ENCODE measurements around the gene ZBTB22.
A peak's percentile ranks its signal among the peaks of the same experiment; 100 is the strongest.

ZBTB22 gene

GRCh38 chr6:33324125-33324524 lies 6.6 kb upstream of the ZBTB22 start:
- DNase-seq (ENCODE audit: low spot score) = no peak

GRCh38 chr6:33323623-33323948 lies 6.0 kb upstream of the ZBTB22 start:
- no peak for DNase-seq (ENCODE audit: low spot score)

GRCh38 chr6:33321227-33321626 lies 3.7 kb upstream of the ZBTB22 start:
- DNase-seq (ENCODE audit: low spot score) = no peak

- DNase-seq (ENCODE audit: low spot score) = no peak
Measured at GRCh38 chr6:33320315-33321181, 3.0 kb upstream of the ZBTB22 start.

GRCh38 chr6:33319939-33320314 lies 2.4 kb upstream of the ZBTB22 start:
- DNase-seq (ENCODE audit: low spot score) = no peak

GRCh38 chr6:33318426-33319073 lies 1.0 kb upstream of the ZBTB22 start:
- DNase-seq (ENCODE audit: low spot score) = no peak

GRCh38 chr6:33317419-33317668 lies 200 bp downstream of the ZBTB22 start:
- DNase-seq (ENCODE audit: low spot score) = no peak

GRCh38 chr6:33316603-33317418 lies 733 bp downstream of the ZBTB22 start:
- DNase-seq (ENCODE audit: low spot score) = no peak

GRCh38 chr6:33315793-33316602 lies 1.5 kb downstream of the ZBTB22 start:
- DNase-seq (ENCODE audit: low spot score) = no peak

GRCh38 chr6:33314943-33315792 lies 2.4 kb downstream of the ZBTB22 start:
- no peak for DNase-seq (ENCODE audit: low spot score)

- DNase-seq (ENCODE audit: low spot score) = peak; percentile 77
Measured at GRCh38 chr6:33314515-33314942, 3.0 kb downstream of the ZBTB22 start.

GRCh38 chr6:33313709-33314514 lies 3.6 kb downstream of the ZBTB22 start, which contains the start of gene TAPBP:
TSS of gene TAPBP (minus strand) at chr6:33314078. CDS start at chr6:33314041, 37 bp downstream.
- DNase-seq (ENCODE audit: low spot score) = peak; percentile 84

- peak; percentile 76 for DNase-seq (ENCODE audit: low spot score)
Measured at GRCh38 chr6:33313105-33313708, 4.3 kb downstream of the ZBTB22 start.

GRCh38 chr6:33312361-33313104 lies 5.0 kb downstream of the ZBTB22 start:
- no peak for DNase-seq (ENCODE audit: low spot score)

GRCh38 chr6:33306356-33306755 lies 11.2 kb downstream of the ZBTB22 start:
- DNase-seq (ENCODE audit: low spot score) = no peak

GRCh38 chr6:33305052-33305451 lies 12.5 kb downstream of the ZBTB22 start:
- no peak for DNase-seq (ENCODE audit: low spot score)

- DNase-seq (ENCODE audit: low spot score) = no peak
Measured at GRCh38 chr6:33304216-33304615, 13.3 kb downstream of the ZBTB22 start.

GRCh38 chr6:33301877-33302276 lies 15.7 kb downstream of the ZBTB22 start:
- no peak for DNase-seq (ENCODE audit: low spot score)

Data from left forelimb (tissue), 1 donor.